Stimulated activated CD8-positive, alpha-beta memory T cell treated with anti-CD3 and anti-CD28 coated beads, Interleukin-7, amount 100 ng/mL, for 4 hours (primary cell): ENCODE measurements around the gene GLYATL3.
A peak's percentile ranks its signal among the peaks of the same experiment; 100 is the strongest.
"Not testable (repeated sequence)": the region's sequence is repeated elsewhere in the genome, so short reads cannot be mapped to it uniquely, and the experiment has no call there.

Source experiments
- DNase-seq, 2 donors: peaks; one replicate each; pipeline ENCODE4 v3.0.0-alpha.2; 2020; ENCODE audit warnings: low read depth in 2 of 2

GLYATL3 gene

DNA sequence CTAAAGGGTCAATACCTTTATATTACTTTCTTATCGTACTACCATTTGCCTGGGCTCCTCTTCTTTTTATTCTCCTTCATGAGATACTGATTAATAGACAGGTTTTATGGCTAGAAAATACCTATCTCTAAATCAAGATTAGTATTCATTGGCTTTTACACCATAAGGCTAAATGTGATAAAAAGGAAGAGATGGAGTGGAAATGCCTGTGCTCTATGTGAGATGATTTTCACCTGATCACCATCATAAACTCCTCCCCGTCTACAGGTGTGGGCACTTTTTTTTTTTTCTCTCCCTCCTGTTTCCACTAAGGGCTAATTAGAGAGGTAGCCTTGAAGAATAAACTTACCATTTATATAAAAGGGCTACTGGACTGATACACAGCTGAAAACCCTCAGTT lies at the start of gene GLYATL3:
Gene GLYATL3 (plus strand): TSS at position 301 of the 400 bp plus-strand sequence. CDS start 12,068 bp downstream, outside the sequence.
- no peak for DNase-seq

DNA sequence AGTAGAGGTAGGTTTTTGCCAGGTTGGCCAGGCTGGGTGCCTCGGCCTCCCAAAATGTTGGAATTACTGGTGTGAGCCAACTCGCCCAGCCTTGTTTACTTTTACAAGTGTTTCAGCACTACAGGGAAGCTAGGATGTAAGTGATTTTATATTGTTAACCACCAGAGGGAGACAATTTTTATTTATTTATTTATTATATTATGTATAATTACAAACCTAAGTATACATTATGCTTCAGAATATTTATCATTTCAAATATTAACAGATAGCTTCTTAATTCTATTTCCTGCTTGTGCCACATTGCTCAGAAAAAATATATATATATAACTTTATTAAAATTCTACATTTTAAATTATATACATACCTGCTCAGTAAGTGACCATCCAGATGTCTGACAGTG lies 46.5 kb upstream of the GLYATL3 start:
- no peak for DNase-seq

DNA sequence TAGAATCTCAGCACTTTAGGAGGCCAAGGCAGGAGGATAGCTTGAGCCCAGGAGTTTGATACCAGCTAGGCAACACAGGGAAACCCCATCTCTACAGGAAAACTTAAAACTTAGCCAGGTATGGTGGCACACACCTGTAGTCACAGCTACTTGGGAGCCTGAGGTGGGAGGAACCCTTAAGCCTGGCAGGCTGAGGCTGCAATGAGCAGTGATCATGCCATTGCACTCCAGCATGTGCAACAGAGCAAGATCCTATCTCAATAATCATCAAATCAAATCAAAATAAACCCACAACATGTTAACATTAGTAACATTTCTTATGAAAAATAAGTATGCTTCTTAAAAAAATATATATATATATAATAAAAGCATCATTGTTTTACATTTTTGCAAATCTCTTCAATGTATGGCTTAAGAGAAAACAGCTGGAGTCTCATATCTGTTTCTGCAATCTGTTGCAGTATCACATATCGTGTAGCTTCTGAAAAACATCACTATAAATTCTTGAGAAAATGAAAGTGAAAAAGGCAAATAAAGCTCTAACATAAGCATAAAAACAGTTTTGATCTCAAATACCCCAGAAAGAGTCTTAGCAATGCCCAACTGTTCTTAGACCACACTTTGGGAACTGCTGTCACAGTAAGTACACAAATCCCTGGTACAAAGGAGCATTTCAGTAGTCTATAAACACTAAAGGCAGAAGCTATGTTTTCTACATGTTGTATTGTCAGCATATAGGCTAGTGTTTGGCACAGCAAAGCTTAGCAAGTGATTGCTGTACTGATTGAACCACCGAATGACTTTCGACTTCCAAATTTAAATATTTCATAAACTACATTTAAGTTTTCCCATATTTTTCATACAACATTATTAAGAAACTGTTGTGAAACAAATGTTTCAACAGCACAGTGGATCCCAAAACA lies 44.7 kb upstream of the GLYATL3 start:
- no peak for DNase-seq

DNA sequence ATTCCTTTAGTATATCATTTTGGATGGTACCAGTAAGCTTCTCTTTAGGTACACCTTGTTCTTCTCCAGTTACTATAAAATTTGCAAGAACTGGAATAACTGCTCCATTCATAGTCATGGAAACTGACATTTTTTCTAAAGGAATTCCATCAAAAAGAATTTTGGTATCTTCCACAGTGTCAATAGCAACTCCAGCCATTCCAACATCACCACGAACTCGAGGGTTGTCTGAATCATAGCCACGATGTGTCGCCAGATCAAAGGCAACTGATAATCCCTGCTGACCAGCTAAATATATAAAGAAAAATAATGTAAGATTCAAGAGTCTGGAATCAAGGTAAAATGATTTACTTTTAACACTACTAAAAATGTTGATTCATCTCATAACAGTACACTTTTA lies 42.0 kb upstream of the GLYATL3 start:
- DNase-seq, result no peak

DNA sequence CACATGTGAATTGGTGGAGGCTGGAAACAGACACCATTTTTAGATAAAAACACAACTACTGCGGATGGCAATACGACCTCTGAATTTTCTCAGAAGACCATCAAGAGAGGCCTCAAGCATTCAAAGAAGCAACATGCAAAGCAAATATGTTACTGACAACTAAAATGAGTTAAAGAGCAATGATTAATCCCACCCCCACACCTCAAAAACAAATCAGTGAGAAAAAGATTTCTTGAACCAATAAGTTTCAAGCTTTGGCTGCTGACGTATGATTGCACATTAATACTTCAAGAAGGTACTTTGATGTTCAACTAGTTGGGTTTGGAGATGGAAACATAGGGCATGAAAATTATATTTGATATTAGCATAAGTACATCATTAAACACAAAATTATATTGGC lies 37.7 kb upstream of the GLYATL3 start:
- no peak for DNase-seq

DNA sequence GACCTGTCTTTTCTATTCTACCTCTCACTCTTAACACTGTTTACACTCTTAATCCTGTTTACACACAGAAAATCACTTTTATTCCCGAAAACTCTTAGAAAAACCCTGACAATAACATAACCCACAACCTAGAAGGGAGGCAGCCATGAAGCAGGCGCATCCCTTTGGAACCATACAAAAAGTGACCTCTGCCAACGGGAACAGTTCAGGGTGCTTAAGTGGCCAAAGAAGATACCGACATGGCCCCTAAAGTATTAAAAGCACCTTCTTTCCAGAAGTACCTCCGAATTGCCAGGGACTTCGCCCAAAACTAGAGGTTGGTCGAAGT lies 37.2 kb upstream of the GLYATL3 start:
- DNase-seq, result no peak

DNA sequence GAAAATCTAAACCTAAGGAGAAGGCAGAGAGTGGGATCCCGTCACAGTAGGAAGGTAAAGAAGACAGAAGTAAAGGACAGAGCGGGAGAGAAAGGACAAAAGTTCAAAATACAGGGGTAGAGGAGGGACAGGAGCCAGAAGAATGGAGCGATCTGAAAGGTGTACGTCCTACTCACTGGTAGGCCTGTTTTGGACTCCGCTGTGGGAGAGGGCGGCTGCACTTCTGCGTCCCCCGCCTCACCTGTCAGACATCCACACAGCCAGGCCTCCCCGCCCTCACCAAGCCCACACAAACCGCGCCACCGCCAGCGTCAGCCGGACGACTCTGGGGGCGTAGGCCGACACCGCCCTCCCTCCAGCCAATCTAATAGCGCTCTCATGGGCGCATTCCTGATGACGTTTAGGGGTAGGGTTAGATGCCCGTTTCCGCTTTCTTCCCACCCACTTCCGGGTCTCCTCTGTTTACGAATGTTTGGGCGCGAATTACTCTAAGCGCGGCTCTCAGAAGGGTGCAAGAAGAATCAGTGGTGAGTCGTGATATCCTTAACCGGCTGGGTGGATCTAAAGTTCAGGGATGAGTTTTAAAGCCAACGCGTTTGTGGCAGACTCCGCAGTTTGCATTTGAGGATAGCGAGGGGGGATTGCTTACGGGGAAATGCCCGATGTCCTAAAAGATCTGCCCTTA lies 36.7 kb upstream of the GLYATL3 start, which contains the start of the genes CENPQ and MMUT:
Gene CENPQ (plus strand): TSS at position 444 of the 685 bp plus-strand sequence. CDS start 6,807 bp downstream, outside the sequence.
Gene MMUT (minus strand): TSS at position 327 of the 685 bp plus-strand sequence. CDS start 3,787 bp downstream, outside the sequence.
- peak; percentile 87 to 88 for DNase-seq

DNA sequence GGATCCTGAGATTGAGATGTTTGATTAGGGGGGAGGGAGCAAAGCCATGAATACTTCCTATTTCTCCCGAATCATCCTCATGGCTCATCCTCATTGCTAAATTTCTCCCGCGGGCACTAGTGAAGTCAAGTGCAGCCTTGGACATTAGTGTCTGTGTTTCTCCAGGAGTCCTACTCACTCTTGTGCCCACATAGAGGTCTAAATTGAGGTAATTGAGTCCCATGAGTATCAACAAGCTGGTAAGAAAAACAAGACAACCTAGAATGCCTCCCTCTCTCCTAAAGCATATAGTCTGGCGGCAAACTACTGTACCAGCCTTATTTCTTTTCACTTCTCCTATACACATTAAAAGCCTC lies 36.1 kb upstream of the GLYATL3 start:
- no peak for DNase-seq

DNA sequence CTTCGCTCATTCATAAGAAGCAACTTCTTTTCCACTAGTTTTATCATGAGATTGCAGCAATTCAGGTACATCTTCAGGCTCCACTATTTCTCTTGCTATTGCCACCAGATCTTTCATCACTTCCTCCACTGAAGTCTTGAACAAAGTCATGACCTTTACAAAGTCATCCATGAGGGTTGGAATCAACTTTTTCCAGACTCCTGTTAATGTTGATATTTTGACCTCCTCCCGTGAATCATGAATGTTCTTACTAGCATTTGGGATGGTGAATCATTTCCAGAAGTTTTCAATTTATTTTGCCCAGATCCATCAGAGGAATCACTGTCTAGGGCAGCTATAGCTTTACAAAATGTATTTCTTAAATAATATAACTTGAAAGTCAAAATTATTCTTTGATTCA lies 35.0 kb upstream of the GLYATL3 start:
- no peak for DNase-seq

DNA sequence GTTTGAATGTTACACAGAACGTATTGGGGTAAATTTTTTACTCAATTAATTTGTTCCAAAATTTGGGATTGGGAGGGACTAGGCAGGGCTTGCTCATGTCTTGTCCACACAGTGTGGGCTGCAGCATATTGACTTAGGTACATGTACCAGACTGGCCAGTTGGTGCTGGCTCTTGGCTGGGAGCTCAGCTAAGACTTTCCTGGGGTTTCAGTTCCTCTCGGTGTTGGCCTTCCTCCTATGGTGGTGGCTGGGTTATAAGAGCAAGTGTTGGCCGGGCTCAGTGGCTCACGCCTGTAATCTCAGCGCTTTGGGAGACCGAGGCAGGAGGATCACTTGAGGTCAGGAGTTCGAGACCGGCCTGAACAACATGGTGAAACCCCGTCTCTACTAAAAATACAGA lies 31.7 kb upstream of the GLYATL3 start:
- no peak for DNase-seq

DNA sequence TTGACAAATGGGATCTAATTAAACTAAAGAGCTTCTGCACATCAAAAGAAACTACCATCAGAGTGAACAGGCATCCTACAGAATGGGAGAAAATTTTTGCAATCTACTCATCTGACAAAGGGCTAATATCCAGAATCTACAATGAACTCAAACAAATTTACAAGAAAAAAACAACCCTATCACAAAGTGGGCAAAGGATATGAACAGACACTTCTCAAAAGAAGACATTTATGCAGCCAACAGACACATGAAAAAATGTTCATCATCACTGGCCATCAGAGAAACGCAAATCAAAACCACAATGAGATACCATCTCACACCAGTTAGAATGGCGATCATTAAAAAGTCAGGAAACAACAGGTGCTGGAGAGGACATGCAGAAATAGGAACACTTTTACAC lies 23.2 kb upstream of the GLYATL3 start:
- not testable (repeated sequence) for DNase-seq

DNA sequence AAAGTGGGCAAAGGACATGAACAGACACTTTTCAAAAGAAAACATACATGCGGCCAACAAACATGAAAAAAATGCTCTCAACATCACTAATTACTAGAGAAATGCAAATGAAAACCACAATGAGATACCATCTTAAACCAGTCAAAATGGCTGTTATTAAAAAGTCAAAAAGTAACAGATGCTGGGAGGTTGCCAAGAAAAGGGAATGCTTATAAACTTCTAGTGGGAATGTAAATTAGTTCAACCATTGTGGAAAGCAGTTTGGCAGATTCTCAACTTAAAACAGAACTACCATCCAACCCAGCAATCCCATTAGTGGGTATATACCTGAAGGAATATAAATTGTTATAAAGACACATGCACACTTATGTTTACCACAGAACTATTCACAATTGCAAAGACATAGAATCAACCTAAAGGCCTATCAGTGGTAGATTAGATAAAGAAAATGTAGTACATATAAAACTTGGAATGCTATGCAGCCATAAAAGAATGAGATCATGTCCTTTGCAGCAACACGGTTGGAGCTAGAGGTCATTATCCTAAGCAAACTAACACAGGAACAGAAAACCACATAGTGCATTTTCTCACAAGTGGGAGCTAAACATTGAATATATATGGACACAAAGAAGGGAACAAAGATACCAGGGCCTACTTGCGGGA lies 20.3 kb upstream of the GLYATL3 start:
- DNase-seq, result no peak

DNA sequence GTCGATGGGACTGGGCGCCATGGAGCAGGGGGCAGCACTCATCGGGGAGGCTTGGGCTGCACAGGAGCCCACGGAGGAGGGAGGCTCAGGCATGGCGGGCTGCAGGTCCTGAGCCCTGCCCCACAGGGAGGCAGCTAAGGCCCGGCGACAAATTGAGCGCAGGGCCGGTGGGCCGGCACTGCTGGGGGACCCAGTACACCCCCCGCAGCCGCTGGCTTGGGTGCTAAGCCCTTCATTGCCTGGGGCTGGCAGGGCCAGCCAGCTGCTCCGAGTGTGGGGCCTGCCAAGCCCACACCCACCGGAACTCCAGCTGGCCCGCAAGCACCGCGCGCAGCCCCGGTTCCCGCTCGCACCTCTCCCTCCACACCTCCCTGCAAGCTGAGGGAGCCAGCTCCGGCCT lies 17.9 kb upstream of the GLYATL3 start:
- not testable (repeated sequence) for DNase-seq

DNA sequence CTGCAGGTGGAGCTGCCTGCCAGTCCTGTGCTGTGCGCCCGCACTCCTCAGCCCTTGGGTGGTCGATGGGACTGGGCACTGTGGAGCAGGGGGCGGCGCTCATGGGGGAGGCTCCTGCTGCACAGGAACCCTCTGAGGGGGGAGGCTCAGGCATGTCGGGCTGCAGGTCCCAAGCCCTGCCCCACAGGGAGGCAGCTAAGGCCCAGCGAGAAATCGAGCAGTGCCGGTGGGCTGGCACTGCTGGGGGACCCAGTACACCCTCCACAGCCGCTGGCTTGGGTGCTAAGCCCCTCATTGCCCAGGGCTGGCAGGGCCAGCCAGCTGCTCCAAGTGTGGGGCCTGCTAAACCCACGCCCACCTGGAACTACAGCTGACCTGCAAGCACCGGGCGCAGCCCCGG lies 16.3 kb upstream of the GLYATL3 start:
- DNase-seq, result not testable (repeated sequence)

DNA sequence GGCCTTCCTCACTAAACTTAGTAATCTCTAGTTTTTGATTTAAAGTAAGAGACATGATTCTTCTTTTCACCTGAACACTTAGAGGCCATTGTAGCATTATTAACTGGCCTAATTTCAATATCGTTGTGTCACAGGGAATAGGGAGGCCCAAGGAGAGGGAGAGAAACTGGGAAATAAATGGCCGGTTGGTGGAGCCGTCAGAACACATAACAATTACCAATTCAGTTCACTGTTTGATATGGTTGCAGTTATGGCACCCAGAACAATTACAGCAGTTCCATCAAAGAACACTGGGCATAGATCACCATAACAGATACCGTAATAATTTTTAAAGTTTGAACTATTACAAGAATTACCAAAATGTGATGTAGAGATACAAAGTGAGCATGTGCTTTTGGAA lies 9.1 kb upstream of the GLYATL3 start:
- DNase-seq, result no peak

DNA sequence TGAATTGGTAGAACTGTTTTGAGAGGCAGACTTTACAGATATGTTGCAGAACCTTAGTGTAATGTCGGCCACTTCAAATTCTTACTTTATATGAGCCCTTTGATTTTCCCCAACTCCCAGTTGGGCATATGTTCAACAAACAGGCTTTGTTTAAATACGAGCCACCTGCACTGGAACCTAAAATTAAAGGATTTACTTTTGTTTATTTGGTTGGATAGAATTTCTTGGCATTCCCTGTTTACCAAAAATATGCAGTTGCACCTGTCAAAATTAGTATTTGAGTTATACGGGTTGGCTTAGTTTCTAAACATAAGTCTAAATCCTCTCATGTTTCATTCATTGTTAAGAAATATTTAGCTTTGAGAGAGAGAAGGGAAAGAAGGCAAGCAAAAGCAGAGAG lies 2.4 kb upstream of the GLYATL3 start:
- no peak for DNase-seq

DNA sequence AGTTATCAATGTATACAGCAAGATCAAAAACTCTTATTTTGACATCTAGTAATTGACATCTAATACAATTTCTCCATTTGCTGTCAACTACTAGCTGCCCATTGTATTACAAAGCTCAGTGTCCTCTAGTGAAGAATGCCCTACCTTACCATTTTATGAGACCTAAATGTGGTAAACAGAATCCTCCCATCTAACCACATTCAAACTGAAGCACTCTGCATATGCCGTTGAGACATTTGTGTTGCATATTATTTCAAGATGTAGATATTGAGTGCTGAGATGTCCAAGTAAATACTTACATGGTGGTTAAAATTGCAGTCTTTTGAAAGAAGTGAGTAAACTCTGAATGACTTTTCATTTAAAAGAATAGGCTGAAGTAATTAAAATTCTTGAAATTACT lies 597 bp upstream of the GLYATL3 start:
- DNase-seq, result no peak

DNA sequence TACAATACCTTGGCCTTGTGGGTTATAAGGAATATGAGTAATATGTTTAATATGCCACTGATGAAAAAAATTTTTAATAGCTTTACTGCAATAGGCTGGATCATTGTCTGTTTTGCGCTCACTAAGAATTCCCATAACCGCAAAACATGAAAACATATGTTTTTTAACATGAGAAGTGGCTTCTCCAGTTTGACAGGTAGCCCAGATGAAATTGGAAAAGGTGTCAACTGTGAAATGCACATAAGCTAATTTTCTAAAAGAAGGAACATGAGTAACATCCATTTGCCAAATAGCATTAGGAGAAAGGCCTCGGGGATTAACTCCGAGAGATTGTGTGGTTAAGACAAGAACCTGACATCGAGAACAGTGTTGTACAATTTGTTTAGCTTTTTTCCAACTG lies 4.9 kb downstream of the GLYATL3 start:
- DNase-seq, result no peak

DNA sequence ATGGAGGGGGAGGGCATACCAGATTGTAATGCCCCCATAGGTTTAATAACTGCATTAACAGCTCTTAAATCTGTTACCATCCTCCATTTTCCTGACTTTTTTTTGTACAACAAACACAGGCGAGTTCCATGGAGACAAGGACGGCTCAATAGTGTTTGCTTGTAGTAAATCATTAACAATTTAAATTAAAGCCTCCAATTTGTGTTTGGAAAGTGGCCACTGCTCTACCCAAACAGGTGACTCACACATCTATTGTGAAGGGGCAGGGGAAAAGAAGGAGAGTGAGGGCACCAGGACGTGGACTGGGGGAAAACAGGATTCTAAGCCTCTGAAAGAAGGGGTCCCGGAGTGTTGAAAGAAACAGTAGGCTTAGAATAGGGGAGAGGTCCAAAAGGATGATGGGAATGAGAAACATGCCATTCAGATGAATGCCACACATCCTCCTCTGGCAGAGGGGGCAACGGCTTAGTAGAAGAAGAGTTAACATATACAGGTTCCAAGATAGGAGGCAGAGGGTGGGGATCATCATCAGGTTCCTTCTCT lies 6.9 kb downstream of the GLYATL3 start:
- DNase-seq, result no peak

DNA sequence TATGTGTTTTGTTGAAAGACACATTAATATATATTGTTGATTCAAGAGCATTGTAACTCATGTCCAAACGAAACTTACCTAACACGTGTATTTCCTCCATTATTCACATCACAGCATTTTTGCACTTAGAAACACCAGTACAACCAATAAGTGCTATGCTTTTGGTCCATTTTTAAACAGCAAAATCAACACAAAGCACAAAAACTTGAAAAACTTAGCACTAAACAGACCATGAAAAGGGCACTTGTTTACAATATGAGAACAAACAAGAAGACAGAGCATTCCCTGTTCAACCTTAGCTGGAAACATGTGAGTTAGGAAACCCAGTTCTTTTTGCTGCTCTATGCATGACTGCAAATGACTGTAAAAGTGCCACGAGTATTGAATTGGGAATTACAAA lies 9.6 kb downstream of the GLYATL3 start:
- DNase-seq, result no peak

DNA sequence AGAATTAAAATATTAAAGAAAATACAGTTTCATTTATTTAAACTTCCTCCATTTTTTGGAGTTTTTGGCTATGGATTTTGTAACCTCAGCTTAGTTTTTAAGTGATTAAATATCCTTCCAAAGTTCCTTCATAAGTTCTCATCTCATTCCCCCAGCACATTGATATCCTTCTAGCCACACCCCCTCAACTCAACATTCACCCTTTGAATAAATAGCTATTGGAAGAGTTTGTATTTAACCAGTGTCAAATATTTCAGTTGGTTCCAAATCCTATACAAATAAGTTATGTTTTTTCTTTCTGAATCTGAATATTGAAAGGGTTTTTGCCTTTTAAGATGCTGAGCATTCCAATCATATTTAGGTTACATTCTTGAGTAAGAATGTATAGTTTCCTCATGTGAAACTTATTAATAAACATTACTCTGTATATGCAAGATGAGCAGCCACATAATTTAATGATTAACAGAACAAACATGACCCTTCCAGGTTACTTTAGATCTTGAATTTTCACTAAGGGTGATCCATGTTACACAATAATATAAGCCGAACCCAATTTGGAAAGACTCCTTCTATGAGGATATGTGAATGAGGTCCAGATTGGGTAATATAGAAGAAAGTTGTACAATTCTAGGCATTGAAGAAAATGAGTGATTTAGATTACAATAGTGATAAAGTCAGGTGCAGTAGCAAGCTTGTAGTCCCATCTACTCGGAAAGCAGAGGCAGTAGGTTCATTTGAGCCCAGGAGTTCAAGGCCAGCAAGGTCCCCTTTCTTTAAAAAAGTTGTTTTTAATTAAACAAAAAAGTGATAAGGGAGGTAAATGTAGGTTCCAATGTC lies 13.6 kb downstream of the GLYATL3 start:
- no peak for DNase-seq
